HFF-Myc (cell line): Measurements from ENCODE around the gene ARPC3.
"Not testable (repeated sequence)": the region's sequence is repeated elsewhere in the genome, so short reads cannot be mapped to it uniquely, and the experiment has no call there.

ENCODE experiments used
- DNase-seq: peaks from one replicate; pipeline ENCODE4 v3.0.0-alpha.2; 2011; ENCODE audit warnings: low read depth; ENCODE audit errors: extremely low read depth
- H3K4me3 ChIP-seq: replicated peaks from 2 replicates; pipeline ENCODE4 v1.5.1; 2011; ENCODE audit warnings: low read depth, mild to moderate bottlenecking, control low read depth, low read length
- CTCF ChIP-seq: IDR thresholded peaks from 2 replicates; pipeline ENCODE4 v1.5.1; 2012; ENCODE audit warnings: mild to moderate bottlenecking, low read depth, low read length, control low read depth; ENCODE audit errors: missing control alignments

Gene ARPC3

DNA sequence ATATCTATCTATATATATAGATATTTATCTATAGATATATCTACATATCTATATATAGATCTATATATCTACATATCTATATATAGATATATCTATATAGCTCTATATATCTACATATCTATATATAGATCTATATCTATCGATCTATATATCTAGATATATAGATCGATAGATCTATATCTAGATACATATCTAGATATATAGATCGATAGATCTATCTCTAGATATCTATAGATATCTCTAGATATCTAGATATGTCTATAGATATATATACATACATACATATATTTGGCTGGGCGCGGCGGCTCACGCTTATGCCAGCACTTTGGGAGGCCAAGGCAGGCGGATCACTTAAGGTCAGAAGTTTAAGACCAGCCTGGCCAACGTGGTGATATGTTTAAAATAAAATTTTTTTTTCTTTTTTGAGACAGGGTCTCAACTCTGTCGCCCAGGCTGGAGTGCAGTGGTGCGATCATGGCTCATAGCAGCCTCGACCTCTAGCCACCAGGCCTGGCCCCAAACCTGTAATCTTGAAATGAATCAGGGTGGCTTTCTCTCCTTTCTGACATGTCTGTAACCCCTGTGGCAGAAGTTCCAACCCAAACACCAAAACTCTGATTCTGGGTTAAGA is 18.1 kb downstream of the ARPC3 start:
- no peak for DNase-seq
- H3K4me3 ChIP-seq, result peak overlapping the region; percentile 36

DNA sequence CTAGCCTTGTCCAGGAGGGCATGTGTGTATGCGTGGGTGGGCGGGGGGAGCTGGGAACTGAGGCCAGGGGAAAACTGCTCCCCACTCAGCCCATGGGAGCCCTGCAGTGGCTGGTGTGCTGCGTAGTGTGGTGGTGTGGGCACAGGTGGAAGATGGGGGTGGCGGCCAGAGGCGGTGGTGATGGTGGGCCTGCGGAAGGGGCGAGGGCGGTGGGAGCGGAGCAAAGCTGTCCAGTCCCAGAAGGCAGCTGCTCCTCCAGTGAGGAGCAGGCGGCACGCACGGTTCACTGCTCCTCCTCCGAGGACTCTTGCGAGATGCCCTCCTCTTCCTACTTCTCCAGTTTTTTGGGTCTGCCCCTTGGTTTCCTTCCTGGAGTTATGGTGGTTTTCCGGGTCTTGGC is 20.5 kb downstream of the ARPC3 start:
- H3K4me3 ChIP-seq, DNase-seq: not testable (repeated sequence)

More for the DNA sequence above, 18.1 kb downstream of the ARPC3 start:
- no peak for TF ChIP-seq CTCF

GRCh38 chr12:110426406-110426805 is 23.7 kb downstream of the ARPC3 start:
- TF ChIP-seq CTCF, result no peak
- 0 out of 2 replicates have a peak overlapping the region, but pooled peaks have one; percentile 3 for H3K4me3 ChIP-seq
- DNase-seq, result peak; percentile 75

DNA sequence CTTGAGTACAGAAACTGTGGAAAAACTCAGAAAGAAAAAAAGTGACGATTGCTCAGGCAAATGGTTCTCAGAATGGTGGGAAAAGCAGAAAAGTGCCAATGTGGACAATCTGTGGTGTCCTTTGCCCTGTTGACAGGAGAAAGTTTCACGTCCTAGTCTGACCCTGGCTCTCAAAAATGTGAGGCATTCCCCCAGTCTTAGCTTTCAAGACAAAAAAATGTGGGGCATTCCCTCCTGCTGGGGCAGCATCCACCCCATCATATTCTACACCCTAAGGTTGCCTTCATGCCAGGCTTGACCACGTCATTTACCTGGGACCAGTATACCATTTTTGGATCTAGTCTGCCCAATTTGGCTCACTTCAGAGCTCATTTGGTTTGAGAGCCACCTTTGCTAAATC is 25.9 kb downstream of the ARPC3 start:
- no peak for TF ChIP-seq CTCF
- no peak overlapping the region for H3K4me3 ChIP-seq
- DNase-seq, result no peak

GRCh38 chr12:110421701-110422100 is 28.4 kb downstream of the ARPC3 start:
- no peak overlapping the region for H3K4me3 ChIP-seq
- DNase-seq, result no peak
- no peak for TF ChIP-seq CTCF

DNA sequence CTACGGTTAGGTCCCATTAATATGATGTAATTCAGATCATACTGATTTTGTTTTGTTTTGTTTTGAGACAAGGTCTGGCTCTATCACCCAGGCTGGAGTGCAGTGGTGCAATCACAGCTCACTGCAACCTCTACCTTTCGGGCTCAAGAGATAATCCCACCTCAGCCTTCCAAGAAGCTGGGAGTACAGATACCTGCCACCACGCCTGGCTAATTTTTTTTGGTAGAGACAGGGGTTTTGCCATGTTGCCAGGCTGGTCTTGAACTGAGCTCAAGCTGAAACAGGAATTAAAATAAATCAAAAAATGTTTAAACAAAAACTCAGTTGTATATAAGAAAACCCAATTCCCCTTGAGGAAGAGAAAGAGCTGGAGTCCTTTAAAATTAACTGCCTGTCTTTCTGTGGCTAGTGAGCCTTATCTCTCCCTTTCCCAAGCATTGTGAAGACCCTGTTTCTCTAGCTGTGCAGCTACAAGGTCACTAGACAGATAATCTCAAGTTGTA is 28.9 kb downstream of the ARPC3 start:
- no peak overlapping the region for H3K4me3 ChIP-seq
- no peak for DNase-seq
- TF ChIP-seq CTCF, result no peak

DNA sequence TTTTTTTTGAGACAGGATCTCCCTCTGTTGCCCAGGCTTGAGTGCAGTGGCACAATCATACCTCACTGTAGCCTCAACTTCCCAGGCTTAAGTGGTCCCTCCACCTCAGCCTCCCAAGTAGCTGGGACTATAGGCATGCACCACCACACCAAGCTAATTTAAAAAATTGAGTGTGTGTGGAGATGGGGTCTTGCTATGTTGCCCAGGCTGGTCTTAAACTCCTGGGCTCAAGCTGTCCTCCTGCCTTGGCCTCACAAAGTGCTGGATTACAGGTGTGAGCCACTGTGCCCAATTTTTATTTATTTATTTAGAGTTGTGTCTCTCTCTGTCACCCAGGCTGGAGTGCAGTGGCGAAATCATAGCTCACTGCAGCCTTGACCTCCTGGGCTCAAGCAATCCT is 29.5 kb downstream of the ARPC3 start:
- not testable (repeated sequence) for H3K4me3 ChIP-seq, DNase-seq

- not testable (repeated sequence) for H3K4me3 ChIP-seq, DNase-seq
These were observed 33.0 kb downstream of the ARPC3 start for GRCh38 chr12:110417113-110417512.

GRCh38 chr12:110410086-110410485 is 40.1 kb downstream of the ARPC3 start:
- DNase-seq, H3K4me3 ChIP-seq: not testable (repeated sequence)

DNA sequence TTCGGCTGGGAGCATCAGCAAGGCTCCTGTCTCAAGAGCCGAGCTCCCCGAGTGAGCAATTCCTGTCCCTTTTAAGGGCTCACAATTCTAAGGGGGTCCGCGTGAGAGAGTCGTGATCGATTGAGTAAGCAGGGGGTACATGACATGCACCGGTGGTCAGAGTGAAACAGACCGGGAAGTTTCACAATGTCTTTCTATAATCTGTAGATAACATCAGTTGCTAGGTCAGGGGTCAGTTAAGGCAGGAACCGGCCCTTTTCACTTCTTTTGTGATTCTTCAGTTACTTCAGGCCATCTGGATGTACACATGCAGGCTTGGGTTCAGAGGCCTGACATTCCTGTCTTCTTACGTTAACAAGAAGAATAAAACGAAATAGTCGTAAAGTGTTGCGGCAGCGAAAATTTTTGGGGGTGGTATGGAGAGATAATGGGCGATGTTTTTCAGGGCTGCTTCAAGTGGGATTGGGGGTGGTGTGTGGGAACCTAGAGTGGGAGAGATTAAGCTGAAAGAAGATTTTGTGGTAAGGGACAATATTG is 44.9 kb downstream of the ARPC3 start:
- not testable (repeated sequence) for H3K4me3 ChIP-seq, DNase-seq
